Limb (tissue), 2 donors: Measurements from ENCODE around the gene IL25.
"Not testable (repeated sequence)": the region's sequence is repeated elsewhere in the genome, so short reads cannot be mapped to it uniquely, and the experiment has no call there.

Experiments used
- DNase-seq, 2 donors: peaks; one replicate each; pipeline ENCODE4 v3.0.0-alpha.2; 2016; ENCODE audit errors: extremely low spot score in 2 of 2

Gene IL25

DNA sequence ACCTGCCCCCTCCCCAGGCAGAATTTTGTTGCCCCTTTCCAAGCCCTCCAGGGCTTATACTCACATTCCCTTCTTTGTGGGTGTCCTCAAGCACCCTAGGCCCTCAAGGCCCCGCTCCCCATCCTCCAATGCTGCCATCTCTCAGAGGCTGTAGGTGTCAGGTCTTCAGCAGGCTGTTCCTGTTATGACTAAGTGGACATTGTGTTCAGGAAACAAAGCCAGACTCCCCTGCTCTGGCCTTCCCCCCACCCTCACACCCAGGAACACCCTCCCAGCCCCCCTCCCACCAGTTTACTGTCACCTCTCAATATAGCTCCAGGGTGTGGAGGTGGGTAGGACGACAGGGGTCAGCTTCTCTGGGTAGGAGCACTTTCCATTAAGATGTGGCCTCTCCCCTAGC, 36.9 kb downstream of the IL25 start:
- DNase-seq: no peak

- DNase-seq: no peak
These were observed 37.5 kb downstream of the IL25 start for GRCh38 chr14:23409966-23410635.

GRCh38 chr14:23411563-23412525, 39.2 kb downstream of the IL25 start:
- DNase-seq: no peak

DNA sequence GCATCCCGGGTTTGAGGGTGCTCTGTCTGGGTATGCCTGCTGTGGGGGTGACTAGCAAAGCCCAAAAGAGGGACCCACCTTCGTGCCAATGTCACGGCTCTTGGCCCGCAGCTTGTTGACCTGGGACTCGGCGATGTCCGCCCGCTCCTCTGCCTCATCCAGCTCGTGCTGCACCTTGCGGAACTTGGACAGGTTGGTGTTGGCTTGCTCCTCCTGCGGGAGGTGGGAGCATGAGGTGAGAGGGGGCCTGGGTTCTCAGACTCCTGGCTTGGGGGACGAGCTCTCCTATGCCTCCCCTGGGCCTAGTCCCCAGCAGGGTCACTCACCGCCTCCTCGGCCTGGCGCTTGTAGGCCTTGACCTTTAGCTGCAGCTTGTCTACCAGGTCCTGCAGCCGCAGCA, 41.1 kb downstream of the IL25 start:
- no peak for DNase-seq

- DNase-seq: no peak
These were observed 41.6 kb downstream of the IL25 start for GRCh38 chr14:23414254-23414653.

- DNase-seq: no peak
These were observed 42.6 kb downstream of the IL25 start for GRCh38 chr14:23414906-23415820.

DNA sequence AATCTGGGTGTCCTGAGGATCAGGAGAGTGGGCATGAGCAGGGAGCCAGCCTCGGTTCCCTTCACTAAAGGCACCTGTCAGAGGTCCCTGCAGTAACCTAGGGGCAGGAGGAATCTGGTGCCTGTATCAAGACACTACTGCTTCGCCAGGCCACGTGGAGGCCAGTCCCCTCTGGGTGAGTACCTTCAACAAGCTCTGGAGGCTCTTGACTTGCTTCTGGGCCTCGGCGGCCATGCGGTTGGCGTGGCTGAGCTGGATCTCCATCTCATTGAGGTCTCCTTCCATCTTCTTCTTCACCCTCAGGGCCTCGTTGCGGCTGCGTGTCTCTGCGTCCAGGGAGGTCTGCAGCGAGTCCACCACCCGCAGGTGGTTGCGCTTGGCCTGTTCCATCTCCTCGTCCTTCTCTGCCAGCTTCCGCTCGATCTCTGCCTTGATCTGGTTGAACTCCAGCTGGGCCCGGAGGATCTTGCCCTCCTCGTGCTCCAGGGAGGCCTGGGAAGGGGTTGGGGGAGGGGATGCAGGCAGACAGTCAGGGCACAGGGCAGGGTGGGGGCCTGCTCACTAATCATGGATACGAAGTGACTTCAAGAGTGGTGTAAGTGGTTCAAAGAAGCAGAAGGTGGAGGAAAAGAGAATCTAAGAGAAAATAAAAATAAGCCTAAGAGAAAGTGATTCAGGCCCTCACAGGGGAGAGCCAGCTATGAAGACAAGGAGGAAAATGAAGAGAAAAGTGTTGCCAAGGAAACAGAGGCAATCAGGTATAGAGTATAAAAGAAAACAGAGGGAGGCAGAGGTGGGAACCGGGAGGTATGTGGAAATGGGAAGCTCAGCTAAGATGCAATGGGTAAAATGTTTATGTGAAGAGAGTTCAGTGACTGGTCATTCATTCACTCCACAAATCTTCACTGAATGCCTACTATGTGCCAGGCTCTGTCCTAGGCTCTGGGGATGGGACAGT, 43.5 kb downstream of the IL25 start:
- DNase-seq: no peak

GRCh38 chr14:23416801-23417200, 44.2 kb downstream of the IL25 start:
- DNase-seq: no peak

DNA sequence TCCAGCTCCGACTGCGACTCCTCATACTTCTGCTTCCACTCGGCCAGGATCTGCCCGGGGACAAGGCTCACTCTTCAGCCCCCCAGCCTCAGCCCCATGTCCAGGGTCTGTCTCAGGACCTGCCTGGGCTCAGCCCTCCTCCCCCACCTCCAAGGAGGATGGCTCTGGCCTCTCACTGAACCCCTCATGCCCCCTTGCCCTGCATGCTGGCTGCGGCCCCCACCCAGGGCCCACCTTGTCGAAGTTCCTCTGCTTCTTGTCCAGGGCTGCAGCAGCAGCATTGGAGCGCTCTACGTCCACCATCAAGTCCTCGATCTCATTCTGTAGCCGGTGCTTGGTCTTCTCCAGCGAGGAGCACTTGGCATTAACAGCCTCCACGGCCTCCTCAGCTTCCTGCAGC, 44.7 kb downstream of the IL25 start:
- not testable (repeated sequence) for DNase-seq

DNA sequence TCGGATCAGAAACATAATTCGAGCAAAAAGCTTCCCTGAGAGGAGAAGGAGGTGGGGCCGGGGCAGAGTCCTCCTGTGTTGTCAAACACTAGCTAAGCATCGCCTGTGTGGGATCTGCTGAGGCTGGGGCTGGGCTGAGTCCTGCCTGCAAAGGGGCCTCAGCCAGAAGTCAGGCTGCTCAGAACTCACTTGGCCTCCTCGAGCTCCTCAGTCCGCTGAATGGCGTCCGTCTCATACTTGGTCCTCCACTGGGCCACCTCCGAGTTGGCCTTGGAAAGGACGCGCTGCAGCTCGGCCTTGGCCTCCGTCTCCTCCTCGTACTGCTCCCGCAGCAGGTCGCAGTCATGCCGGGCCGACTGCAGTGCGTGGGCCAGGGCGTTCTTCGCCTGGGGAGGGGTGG, 45.4 kb downstream of the IL25 start:
- no peak for DNase-seq

DNA sequence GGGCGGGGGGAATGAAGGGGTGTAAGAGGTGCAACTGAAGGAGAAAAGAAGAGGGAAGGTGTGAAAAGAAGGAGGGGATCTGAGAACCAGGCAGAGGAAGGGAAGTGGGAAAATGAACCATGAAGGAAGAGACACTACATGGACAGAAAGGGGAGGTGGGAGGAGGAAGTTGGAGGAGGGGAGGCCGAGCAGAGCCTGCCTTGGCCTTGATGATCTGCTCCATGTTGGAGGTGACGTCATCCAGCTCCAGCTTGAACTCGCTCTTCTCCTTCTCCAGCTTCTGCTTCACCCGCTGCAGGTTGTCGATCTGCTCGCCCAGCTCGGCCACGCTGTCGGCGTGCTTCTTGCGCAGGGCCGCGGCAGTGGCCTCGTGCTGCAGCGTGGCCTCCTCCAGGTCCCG, 47.0 kb downstream of the IL25 start:
- not testable (repeated sequence) for DNase-seq

- DNase-seq: no peak
These were observed 49.0 kb downstream of the IL25 start for GRCh38 chr14:23421594-23421993.

DNA sequence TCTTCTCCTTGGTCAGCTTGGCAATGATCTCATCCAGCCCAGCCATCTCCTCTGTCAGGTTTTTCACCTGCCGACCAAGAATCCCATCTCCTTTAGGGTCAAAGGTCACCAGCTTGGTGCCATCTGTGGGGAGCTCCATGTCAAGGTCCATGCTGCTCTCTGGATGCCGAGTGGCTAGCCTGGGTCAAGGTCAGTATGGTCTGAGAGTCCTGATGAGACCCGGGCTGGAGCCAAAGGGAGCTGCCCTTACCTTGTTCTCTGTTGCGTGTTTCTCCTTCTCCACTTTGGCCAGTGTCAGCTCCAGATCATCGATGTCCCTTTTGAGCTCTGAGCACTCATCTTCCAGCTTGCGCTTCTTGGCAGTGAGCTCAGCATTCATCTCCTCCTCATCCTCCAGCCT, 51.0 kb downstream of the IL25 start:
- no peak for DNase-seq

GRCh38 chr14:23425169-23425568, 52.6 kb downstream of the IL25 start:
- DNase-seq: no peak

- not testable (repeated sequence) for DNase-seq
These were observed 53.2 kb downstream of the IL25 start for GRCh38 chr14:23425798-23426197.
